Measurements from ENCODE around the gene RUFY4.

RUFY4 gene

GRCh38 chr2:218063896-218064295 is 5.2 kb upstream of the RUFY4 start:
- ATAC-seq: no peak

DNA sequence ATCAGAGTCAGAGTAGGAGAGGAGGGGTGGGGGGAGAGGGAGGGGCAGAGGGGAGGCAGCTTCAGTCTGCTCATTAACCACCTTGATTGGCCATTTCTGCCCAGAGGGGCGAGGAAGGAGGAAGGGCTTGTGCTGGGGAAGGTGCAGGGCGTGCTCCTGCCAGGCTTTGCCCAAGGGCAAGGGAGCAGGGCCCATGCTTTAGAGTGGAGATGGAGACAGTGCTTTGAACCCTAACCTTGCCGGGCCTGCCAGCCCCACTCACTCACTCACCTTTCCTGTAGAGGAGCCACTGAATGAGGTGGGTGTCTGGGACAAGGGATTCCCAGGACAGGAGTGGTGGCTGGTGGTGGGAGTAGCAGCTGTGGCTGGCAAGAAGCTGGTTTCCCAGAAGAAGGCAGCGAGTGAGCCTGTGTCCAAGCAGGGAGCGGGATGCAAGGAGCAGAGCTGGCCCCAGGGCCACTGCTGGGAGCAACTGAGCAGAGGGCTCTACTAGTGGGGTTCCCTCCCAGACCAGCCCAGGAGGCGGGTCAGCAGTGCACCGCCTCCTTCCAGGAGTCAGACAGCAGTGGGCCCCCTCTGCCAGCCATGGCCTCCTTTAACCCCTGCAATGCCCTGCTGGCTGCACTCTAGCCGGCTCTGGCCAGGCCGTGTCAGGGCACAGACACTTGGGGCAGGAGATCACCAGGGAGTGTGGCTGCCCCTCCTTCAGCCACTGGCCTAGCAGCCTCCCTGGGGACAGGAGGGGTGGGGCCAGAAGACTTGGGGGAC is 3.6 kb upstream of the RUFY4 start:
- no peak for ATAC-seq

DNA sequence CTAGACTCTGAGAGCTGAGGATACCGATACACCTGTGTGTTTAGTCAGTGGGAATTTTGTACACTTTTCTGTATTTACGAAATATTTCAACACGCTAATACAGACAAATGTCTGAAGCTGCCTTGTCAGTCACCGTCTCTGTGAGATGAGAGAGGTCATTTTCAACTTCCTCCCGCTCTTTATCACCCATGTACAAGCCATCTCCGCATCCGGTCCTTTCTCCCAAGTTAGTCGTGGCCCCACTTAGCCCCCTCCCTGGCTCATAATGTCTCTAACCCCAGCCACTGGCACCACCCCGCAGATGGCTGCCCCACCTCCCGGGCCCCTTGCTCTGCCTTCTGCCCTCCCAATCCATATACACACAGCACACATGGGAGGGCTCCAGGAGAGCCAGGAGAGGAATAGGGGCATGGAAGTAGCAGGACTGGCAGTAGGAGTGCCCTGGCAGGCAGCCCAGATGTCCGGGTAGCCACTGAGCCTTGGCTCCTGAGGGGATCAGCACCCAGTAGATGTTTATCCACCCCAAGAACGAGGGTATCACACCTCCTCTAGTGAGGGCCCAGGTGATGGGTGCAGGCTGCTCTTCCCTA is 2.0 kb upstream of the RUFY4 start:
- ATAC-seq: no peak

- no peak for ATAC-seq
Observed at GRCh38 chr2:218067523-218067922, 1.5 kb upstream of the RUFY4 start.

DNA sequence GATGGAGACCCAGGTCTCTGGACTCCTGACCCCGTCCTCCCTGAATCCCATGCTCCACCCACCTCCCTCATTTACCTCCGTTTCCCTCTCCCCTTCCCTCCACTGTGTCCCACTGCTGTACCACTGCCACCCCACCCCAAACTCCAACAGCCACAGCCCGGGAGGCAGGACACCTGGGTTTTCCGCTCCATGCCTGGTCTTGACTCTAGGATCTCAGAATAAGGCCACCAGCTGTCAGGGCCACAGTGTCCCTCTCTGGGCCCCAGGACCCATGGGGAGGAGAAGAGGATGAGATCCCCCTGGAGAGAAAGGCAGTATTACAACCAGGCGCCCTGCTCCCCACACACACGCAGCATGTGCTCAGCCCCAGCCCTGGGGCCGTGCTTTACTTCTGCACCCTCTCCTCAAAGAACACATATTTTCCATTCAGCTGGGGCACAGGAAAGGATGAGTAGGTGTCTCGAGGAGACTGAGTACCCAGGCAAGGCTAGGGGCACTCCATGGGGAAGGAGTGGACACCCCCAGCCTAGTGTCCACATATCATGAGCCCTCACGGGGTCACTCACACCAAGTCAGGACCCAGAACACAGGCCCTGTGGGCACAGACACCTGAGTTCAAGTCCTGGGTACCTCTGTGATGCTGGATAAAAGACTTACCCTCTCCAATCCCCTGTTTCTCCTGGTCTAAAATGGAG is 700 bp downstream of the RUFY4 start:
- no peak for ATAC-seq

GRCh38 chr2:218070587-218070986 is 1.5 kb downstream of the RUFY4 start:
- ATAC-seq: no peak

DNA sequence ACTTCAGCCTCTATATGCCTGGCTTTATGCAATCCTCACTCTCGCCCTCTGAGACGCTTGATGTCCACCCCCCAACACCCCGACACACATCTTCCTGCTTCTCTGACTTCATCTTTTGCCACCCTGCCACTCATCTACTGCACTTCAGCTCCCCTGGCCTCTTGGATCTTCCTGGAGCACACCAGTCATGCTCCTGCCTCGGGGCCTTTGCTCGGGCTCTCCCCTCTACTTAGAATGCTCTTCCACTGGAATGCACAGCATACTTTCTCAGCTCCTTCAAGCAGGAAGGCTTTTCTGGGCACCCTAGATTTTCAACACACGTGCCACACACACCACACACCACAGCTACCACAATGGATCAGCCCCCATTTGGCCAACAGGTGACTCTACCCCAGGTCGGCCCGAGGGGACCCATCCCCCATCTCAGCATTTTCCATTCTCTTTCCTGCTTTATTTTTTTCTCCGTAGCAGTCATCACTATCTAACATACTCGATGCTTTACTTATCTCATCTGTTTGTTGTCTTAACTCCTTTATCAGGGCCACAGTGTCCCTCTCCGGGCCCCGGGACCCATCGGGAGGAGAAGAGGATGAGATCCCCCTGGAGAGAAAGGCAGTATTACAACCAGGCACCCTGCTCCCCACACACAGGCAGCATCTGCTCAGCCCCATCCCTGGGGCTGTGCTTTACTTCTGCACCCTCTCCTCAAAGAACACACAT is 2.3 kb downstream of the RUFY4 start:
- ATAC-seq: no peak

DNA sequence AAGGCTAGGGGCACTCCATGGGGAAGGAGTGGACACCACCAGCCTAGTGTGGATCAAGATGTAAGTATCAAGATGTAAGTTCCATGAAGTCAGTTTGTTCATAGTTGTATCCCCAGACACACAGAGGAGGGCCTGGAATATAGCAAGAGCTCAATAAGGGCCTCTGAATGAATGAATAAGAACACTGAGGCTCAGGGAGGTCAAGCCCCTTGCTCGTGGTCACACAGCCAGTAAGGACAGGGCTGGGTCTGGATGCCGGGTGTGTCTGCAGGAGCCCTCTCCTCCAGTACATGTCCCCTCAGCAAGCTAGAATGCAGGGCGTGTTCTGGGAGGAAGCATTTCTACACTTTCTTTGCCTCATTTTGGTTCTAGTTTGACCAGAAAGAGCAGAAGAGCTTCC is 2.9 kb downstream of the RUFY4 start:
- no peak for ATAC-seq

DNA sequence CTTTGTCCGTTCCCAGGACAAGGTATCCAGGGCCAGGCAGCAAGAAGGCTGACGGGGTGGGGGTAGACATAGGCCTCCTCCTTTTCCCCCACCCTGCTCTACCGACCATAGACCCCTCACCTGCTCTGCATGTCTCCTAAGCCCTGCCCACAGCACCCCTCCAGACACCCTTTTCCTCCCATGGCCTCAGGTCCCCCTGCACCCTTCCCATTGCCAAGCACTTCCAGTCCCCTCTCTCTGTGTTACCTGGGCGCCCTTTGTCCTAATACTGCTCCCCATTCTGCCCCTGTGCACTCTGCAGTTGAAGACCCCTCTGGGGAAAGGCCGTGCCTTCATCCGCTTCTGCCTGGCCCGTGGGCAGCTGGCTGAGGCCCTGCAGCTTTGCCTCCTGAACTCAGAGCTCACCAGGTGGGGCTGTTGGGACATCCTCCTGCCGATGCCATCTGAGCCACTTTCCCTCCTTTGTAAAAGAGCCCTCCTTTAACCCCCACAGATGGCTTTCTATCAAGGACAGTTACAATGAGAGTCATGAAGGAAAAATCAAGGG is 3.5 kb downstream of the RUFY4 start:
- ATAC-seq: no peak

GRCh38 chr2:218073185-218073584 is 4.1 kb downstream of the RUFY4 start:
- no peak for ATAC-seq

- ATAC-seq: no peak
Observed at GRCh38 chr2:218074031-218074430, 5.0 kb downstream of the RUFY4 start.

DNA sequence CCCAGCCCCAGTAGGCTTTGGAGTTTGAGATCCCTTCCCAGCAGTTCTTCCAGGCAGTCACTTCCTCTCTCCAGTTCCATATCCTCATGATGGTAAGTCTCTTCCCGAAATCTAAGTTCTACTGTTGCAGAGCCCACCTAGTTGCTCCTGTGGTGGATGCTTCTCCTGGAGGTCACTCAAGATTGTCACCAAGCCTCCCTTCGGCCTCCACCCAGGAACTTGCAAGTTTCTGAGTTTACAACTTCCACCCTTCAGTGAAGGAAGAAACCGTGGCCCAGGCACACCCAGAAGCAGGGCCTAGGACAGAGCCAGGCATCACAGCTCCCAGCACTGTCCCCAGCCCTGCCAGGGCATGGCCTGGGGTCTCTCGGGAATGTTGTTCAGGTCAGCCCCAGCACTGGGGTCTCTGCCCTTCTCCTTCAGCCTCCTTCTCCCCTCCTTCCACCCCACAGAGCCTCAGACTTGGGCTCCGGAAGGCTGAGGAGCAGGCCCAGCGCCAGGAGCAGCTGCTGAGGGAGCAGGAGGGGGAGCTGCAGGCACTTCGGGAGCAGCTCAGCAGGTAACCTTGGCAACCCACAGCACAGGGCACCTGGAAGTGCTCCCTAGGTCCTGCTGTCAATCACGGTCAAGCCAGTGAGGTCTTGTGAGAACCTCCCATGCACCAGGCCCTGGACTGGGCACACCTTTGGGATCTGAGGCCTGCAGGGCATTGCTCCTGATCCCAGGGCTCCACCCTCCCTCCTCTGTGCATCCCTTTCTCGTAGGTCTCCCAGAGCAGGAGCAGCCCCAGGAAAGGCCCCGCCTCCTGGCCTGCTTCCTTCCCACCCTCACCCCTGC is 7.1 kb downstream of the RUFY4 start:
- ATAC-seq: no peak

DNA sequence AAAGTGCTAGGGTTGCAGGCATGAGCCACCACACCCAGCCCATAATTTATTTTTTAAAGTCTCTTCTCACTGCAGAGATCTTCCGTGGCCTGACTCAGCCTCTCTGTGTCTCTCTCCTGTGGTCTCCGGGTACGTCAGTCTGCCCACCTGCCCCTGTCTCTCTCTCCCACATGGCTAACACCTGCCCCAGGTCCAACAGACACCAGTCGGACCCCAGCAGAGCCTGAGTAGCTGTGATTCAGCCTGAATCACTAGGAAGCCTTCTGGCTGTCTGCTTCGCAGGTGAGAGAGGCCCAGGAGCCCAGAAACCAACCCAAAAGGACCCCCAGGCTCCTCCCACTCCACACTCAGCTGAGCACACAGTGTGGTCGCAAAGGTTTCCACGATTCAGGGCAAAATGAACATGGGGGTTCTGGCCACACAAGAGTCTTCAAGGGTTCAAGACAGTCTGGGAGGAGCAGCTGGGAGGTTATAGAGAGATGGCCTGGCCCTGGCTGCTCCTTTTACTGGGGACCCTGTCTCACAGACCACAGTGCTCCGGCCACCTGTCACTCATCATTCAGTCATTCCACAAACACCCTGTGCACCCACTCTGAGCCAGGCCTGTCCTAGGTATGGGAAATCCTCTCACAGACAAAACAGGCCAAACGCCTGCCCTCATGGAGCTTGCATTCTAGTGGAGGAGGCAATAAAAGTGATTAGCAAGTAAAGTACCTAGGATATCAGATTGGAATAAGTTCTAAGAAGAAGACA is 8.6 kb downstream of the RUFY4 start:
- no peak for ATAC-seq

- no peak for ATAC-seq
Observed at GRCh38 chr2:218079943-218080913, 11.2 kb downstream of the RUFY4 start.

DNA sequence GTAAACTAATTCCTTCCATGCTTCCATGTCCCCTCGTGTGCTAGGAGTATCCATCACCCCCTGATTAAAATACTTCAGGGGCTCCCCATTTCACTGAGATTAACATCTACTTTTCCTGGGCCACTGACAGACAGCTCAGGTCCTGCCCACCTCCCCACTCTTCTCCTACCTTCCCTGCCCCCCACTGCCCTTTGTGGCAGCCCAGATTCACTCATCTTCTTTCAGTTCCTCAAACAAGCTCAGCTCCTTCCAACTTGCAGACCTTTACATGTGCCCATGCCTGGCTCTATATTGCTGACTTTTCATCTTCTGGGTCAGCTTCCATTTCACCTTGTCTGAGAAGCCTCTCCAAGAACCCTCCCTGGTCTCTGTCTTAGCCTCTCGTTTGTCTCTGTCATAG is 12.0 kb downstream of the RUFY4 start:
- no peak for ATAC-seq

DNA sequence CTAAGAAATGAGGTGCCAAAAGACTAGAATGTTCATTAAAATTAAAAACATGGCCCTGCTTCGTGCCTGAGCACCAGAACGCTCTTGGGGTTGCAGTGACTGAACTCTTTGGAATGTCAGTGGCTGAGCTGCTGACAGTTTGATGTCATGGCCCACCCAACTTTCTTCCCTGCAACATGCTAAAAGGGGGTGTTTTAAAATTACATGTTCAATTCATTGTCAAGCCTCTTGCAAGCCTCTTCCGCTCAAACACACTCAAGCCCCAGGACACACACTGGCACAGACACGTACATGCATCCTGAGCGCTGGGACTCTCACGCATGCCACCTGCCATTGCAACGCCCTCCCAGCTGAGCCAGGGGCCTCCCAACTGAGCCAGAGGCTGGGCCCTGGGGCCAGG is 12.6 kb downstream of the RUFY4 start:
- no peak for ATAC-seq

- ATAC-seq: no peak
Observed at GRCh38 chr2:218082586-218083351, 13.7 kb downstream of the RUFY4 start.

DNA sequence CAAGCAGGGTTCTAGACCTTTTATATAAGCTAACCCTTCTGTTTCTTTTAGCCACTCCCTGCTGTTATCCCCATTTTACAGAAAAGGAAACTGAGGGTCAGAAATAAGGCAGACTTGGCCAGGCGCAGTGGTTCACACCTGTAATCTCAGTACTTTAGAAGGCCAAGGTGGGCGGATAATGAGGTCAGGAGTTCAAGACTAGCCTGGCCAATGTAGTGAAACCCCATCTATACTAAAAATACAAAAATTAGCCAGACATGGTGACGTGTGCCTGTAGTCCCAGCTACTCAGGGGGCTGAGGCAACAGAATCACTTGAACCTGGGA is 14.3 kb downstream of the RUFY4 start:
- ATAC-seq: no peak

DNA sequence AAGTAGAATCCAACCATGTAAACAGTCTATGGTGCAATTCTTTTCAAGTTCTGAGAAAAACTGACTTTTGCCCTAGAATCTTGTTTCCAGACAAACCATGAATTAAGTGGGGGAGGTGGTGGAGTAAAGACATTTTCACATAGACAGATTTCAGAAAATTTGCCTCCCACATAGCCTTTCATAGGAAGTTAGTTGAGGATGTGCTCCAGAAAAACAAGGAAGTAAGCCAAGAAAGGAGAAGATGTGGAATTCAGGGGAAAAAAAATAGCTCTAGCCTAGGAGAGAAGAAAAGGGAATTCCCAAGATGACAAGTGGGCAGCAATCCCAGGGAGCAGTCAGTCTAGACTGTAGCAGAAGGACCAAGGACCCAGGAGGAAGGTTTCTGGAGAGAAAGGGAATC is 17.4 kb downstream of the RUFY4 start:
- ATAC-seq: no peak

GRCh38 chr2:218089259-218089658 is 20.2 kb downstream of the RUFY4 start:
- ATAC-seq: no peak

All from activated CD4-positive, CD25-positive, alpha-beta regulatory T cell treated with anti-CD3 and anti-CD28 coated beads, Interleukin-2, amount 50 U/mL, for 24 hours (primary cell).